Vagina (tissue), 2 donors: ENCODE data around the gene TMEM170A.

Experiments
- POLR2A ChIP-seq, 2 donors: fragments of 450-650 bp; IDR thresholded peaks; one replicate each; pipeline ENCODE4 v1.6.1; 2017; ENCODE audit warnings: antibody characterized with exemption in 2 of 2, mild to moderate bottlenecking in 2 of 2, moderate library complexity in 2 of 2
- TF ChIP-seq, protein P1 (sequence below), 3 experiments: fragments of 450-650 bp in 2 of 3; fragments of 200-600 bp in 1 of 3; sonication (generic) in 1 of 3; IDR thresholded peaks; one replicate each; pipeline ENCODE4 v1.5.1; 2017 to 2019; ENCODE audit warnings: antibody characterized with exemption in 3 of 3, mild to moderate bottlenecking in 2 of 3, moderate library complexity in 2 of 3

DNA sequence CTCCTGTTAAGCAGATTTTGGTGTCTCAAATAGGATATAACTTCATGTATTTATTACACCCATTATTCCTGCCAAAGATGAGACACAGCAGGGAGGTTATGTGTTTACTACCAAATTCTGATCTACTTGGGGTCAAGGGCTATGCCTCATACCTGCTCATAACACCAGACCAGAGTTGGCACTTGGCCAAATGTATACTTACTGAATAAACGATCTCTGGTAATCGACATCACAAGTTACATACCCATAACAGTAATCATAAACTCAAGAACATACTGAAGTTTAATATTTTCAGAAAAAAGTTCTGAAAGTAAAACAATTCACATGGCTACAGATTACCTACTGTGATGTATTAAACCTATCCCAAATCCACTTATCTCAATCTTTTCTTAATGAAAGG, 2.9 kb downstream of the TMEM170A start:
- TF ChIP-seq, protein P1, sequence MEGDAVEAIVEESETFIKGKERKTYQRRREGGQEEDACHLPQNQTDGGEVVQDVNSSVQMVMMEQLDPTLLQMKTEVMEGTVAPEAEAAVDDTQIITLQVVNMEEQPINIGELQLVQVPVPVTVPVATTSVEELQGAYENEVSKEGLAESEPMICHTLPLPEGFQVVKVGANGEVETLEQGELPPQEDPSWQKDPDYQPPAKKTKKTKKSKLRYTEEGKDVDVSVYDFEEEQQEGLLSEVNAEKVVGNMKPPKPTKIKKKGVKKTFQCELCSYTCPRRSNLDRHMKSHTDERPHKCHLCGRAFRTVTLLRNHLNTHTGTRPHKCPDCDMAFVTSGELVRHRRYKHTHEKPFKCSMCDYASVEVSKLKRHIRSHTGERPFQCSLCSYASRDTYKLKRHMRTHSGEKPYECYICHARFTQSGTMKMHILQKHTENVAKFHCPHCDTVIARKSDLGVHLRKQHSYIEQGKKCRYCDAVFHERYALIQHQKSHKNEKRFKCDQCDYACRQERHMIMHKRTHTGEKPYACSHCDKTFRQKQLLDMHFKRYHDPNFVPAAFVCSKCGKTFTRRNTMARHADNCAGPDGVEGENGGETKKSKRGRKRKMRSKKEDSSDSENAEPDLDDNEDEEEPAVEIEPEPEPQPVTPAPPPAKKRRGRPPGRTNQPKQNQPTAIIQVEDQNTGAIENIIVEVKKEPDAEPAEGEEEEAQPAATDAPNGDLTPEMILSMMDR (IDR thresholded peaks at IDR 0.05), result no peak
- no peak for TF ChIP-seq POLR2A (IDR thresholded peaks at IDR 0.05)
